ENCODE data around the gene BTBD6.

BTBD6 gene

DNA sequence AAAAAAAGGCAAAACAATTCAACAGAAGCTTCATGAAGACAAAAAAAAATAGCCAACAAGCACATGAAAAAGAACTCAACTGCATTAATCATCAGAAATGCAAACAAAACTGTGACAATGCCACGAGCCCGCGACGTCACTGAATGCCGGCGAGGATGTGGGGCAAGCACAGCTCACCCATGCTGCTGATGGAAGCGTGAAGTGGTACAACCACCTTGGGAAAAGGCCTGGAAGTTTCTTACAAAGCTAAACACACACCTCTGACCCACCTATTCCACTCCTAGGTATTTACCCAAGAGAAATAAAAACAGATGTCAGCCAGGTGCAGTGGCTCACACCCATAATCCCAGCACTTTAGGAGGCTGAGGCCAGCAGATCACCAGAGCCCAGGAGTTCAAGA, 10.5 kb downstream of the BTBD6 start:
- Histone ChIP-seq H3K4me3 (ENCODE audit: low read length) (no peak overlapping the region), H3K9ac (ENCODE audit: low read length) (no peak overlapping the region), H3K27ac (ENCODE audit: low read length) (no peak overlapping the region), H3K27me3 (ENCODE audit: control insufficient read depth, insufficient read depth, low read length) (no peaks in the 10 kb centered on the region), H3K36me3 (ENCODE audit: control insufficient read depth, low read depth, low read length) (no peaks in the 10 kb centered on the region), H3K9me3 (ENCODE audit: control insufficient read depth, low read depth, low read length) (no peaks in the 10 kb centered on the region), H3K4me1 (ENCODE audit: control insufficient read depth, low read depth, low read length) (no peaks in the 10 kb centered on the region)

DNA sequence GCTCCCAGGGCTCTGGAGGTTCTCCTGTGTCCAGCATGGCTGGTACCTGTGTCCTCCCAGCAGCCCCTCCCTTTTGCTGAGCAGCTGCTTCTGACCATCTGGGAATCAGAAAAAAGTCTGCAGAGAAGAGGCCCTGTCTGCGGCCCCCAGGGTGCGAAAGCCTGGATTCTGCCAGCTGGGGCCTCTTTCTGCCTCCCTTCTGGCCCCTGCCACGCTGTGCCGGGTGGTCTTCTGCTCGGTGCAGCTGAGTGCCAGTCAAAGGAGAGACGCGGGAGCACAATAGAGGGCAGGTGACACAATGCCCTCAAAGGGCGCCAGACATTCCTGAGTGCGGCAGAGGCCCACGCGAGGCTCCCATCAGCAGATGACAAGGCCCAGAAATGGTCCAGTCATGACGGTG, 12.6 kb downstream of the BTBD6 start:
- Histone ChIP-seq H3K9ac (ENCODE audit: low read length) (no peak overlapping the region), H3K36me3 (ENCODE audit: control insufficient read depth, low read depth, low read length) (no peaks in the 10 kb centered on the region), H3K4me3 (ENCODE audit: low read length) (no peak overlapping the region), H3K27me3 (ENCODE audit: control insufficient read depth, insufficient read depth, low read length) (no peaks in the 10 kb centered on the region), H3K27ac (ENCODE audit: low read length) (no peak overlapping the region), H3K4me1 (ENCODE audit: control insufficient read depth, low read depth, low read length) (no peaks in the 10 kb centered on the region), H3K9me3 (ENCODE audit: control insufficient read depth, low read depth, low read length) (no peaks in the 10 kb centered on the region)

DNA sequence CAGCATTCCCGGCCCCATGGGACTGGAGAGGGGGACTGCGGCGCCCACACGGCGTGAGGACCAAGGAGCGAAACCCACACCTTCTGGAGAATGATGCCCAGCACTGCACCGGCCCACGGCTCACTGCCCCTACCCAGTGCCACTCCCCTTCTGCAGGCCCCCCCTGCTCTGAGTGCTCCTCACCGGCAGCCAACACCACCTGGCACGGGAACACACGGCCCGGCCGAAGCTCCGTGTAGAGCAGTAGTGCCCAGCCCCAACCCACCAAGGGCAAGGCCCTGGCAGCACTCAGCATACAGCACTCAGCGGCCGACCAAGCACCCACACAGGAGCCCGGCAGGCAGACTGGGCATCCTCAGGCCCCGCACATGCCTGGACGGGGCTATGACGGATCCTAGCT, 13.4 kb downstream of the BTBD6 start:
- H3K36me3 ChIP-seq (ENCODE audit: control insufficient read depth, low read depth, low read length): no peaks in the 10 kb centered on the region
- no peak overlapping the region for H3K4me3 ChIP-seq (ENCODE audit: low read length)
- no peaks in the 10 kb centered on the region for H3K4me1 ChIP-seq (ENCODE audit: control insufficient read depth, low read depth, low read length)
- H3K9me3 ChIP-seq (ENCODE audit: control insufficient read depth, low read depth, low read length): no peaks in the 10 kb centered on the region
- H3K27me3 ChIP-seq (ENCODE audit: control insufficient read depth, insufficient read depth, low read length): no peaks in the 10 kb centered on the region
- no peak overlapping the region for H3K27ac ChIP-seq (ENCODE audit: low read length)
- H3K9ac ChIP-seq (ENCODE audit: low read length): no peak overlapping the region

DNA sequence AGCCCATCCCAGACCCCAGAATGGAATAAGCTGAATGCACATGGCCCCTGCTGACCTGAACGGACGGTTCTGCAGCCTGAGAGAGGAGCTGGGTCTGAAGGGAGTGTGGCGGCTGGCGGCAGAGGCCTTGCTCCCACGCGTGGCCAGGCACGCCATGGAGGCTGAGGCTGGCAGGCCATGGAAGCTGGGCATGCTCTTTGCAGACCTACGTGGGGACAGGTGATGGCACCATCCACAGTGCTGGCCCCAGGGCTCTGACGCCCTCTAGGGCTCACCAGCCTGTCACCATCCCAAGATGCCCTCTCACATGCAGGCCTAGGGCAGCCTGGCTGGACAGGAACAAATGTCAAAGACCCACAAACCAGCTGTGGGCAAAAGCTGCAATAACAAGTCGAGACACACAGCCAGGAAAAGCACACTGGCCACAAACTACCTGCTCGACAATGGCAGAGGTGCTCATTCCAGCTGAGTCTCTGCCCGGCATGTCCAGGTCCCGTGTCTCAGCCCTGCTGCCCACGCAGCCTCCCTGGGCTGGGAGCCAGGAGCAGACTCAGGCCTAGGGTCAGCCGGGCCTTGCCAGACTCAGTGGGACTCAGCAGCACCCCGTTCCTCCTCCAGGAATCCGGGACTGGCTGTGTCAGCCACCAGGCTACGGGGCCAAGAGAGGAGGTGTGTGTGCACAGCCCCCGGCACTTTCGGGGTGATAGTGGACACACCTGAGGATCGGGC, 19.7 kb downstream of the BTBD6 start:
- Histone ChIP-seq H3K27ac (ENCODE audit: low read length) (no peak overlapping the region), H3K4me1 (ENCODE audit: control insufficient read depth, low read depth, low read length) (no peaks in the 10 kb centered on the region), H3K4me3 (ENCODE audit: low read length) (no peak overlapping the region), H3K9me3 (ENCODE audit: control insufficient read depth, low read depth, low read length) (no peaks in the 10 kb centered on the region), H3K27me3 (ENCODE audit: control insufficient read depth, insufficient read depth, low read length) (no peaks in the 10 kb centered on the region), H3K9ac (ENCODE audit: low read length) (no peak overlapping the region), H3K36me3 (ENCODE audit: control insufficient read depth, low read depth, low read length) (no peaks in the 10 kb centered on the region)

DNA sequence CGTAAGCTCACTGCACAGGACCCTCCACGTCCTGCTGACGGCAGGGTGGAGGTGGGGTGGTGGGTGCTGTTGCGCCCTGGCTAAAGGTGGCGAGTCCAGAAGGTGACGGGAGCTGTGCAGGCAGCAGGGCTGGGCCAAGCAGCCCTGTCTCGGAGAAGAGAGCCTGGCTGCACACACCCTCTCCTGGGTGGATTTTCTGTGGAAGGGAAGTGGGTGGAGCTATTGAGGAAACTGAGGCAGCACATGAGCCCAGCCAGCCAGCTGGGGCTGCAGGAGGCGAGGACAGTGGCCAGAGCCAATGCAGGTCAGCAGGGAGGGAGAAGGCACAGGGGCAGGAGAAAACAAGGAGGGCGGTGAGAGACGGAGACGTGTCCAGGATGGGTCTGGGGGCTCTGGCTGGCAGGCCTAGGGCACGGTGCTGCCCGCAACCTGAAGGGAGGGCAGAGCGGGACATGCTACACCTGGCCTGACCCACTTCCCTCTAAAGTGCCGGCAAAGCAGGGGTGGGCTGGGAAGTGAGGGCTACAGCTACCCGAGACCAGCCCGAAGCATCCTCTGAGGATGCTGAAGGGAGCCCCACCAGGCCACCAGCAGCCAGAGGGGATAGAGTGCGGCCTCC, 20.5 kb downstream of the BTBD6 start:
- Histone ChIP-seq H3K27ac (ENCODE audit: low read length) (no peak overlapping the region), H3K9ac (ENCODE audit: low read length) (no peak overlapping the region), H3K4me1 (ENCODE audit: control insufficient read depth, low read depth, low read length) (no peaks in the 10 kb centered on the region), H3K9me3 (ENCODE audit: control insufficient read depth, low read depth, low read length) (no peaks in the 10 kb centered on the region), H3K27me3 (ENCODE audit: control insufficient read depth, insufficient read depth, low read length) (no peaks in the 10 kb centered on the region), H3K4me3 (ENCODE audit: low read length) (no peak overlapping the region), H3K36me3 (ENCODE audit: control insufficient read depth, low read depth, low read length) (no peaks in the 10 kb centered on the region)

DNA sequence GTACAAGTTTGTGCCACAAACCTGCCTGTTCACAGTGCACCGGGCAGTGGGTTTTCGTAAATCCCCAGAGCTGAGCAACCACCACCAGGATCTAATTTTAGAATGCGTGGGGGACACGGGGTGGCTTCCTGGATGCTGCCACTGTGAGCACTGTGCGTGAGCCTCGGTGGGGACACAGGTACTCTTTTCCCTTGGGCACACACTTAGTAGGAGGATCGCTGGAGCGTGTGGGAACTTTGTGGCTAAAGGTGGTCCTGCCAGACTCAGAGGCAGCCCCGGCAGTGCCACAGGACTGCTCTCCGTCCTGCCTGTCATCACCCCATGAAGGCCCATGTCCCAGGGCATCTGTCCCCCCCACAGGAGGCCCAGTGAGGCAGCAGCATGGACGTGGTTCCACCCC, 21.1 kb downstream of the BTBD6 start:
- Histone ChIP-seq H3K4me1 (ENCODE audit: control insufficient read depth, low read depth, low read length) (no peaks in the 10 kb centered on the region), H3K27ac (ENCODE audit: low read length) (no peak overlapping the region), H3K9ac (ENCODE audit: low read length) (no peak overlapping the region), H3K9me3 (ENCODE audit: control insufficient read depth, low read depth, low read length) (no peaks in the 10 kb centered on the region), H3K36me3 (ENCODE audit: control insufficient read depth, low read depth, low read length) (no peaks in the 10 kb centered on the region), H3K4me3 (ENCODE audit: low read length) (no peak overlapping the region), H3K27me3 (ENCODE audit: control insufficient read depth, insufficient read depth, low read length) (no peaks in the 10 kb centered on the region)

DNA sequence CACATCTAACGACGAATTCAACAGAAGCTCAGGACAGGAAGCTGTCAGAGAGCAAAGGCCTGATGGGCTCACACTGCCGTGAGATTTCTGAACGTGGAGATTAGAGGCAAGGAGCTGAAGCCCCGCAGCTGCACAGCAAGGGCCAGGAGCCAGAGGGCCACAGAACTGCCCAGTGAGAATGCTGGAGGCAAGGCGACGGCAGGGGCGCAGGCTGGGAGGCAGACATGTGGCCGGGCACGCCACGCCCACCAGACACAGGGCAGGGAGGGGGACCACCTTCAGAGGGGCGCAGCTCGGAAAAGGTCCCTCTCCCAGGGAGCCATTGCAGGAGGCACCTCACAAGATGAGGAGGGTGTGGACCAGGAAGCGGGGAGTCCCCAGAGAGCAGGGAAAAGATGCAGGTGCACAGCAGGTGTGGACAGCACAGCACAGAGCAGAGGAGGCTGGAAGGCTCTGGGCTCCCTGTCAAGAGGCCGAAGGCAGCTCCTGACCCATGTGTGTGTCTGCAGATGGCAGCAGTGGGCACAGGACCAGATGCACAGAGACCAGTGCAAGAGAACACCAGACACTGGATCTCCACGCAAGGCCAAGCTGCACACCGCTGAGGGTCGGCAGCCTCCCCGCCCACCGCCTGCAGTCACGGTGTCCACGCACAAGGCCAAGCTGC, 23.0 kb downstream of the BTBD6 start:
- H3K27ac ChIP-seq (ENCODE audit: low read length): no peak overlapping the region
- H3K36me3 ChIP-seq (ENCODE audit: control insufficient read depth, low read depth, low read length): no peaks in the 10 kb centered on the region
- H3K27me3 ChIP-seq (ENCODE audit: control insufficient read depth, insufficient read depth, low read length): no peaks in the 10 kb centered on the region
- no peak overlapping the region for H3K4me3 ChIP-seq (ENCODE audit: low read length)
- no peaks in the 10 kb centered on the region for H3K9me3 ChIP-seq (ENCODE audit: control insufficient read depth, low read depth, low read length)
- no peak overlapping the region for H3K9ac ChIP-seq (ENCODE audit: low read length)
- H3K4me1 ChIP-seq (ENCODE audit: control insufficient read depth, low read depth, low read length): no peaks in the 10 kb centered on the region

DNA sequence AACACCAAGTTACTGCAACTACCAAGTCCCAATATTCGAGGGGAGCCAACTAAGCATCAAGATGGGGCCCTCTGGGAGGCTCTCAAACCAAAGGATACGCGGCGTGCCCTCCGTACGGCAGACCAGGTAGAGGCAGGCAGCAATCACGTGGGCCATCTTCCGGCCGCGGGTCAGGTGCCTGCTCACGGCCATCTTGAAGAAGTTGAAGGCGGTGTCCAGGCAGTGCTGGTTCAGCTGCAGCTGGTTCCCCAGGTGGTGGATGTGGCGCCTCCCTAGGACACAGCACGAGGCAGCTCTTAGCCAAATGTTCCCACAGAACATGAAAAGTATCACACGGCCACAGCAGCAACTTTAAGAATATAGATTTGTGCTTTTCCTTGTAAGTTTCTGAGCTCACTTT, 24.3 kb downstream of the BTBD6 start:
- Histone ChIP-seq H3K27ac (ENCODE audit: low read length) (no peak overlapping the region), H3K36me3 (ENCODE audit: control insufficient read depth, low read depth, low read length) (no peaks in the 10 kb centered on the region), H3K4me1 (ENCODE audit: control insufficient read depth, low read depth, low read length) (no peaks in the 10 kb centered on the region), H3K4me3 (ENCODE audit: low read length) (no peak overlapping the region), H3K27me3 (ENCODE audit: control insufficient read depth, insufficient read depth, low read length) (no peaks in the 10 kb centered on the region), H3K9ac (ENCODE audit: low read length) (no peak overlapping the region), H3K9me3 (ENCODE audit: control insufficient read depth, low read depth, low read length) (no peaks in the 10 kb centered on the region)

DNA sequence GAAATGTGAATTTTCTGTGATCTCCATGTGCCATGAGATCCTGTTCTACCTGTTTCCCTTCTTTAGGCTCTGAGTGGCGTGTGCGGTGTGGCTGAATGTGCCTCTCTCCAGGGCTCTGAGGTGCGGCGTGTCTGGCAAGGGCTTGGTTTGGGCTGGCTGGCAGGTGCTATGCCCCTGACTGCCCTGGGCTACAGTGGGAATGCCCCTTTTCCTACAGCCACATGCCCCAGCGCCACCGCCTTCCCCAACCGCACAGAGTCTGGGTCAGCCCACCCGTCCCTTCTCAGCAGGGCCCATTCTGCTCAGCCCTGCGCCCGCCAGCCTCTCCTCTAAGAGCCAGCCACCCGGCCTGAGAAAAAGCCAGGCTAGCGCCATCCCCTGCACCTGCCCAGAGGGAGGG, 24.7 kb downstream of the BTBD6 start:
- no peak overlapping the region for H3K27ac ChIP-seq (ENCODE audit: low read length)
- no peaks in the 10 kb centered on the region for H3K4me1 ChIP-seq (ENCODE audit: control insufficient read depth, low read depth, low read length)

DNA sequence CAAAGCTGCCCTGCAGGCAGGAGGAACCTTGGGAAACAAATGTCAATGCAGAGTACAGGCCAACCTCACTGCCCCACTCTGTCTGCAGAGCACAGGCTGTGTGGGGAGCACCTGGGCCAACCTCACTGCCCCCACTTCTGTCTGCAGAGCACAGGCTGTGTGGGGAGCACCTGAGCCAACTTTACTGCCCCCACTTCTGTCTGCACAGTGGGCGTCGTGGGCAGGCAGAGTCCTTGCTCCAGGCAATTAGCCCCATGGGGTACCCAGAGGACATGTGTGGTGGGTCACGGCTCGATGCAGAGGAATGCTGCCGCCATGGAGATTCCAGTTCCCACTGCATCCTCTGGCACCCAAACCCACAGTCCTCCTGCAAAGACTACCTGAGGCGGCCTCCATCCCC, 26.3 kb downstream of the BTBD6 start:
- H3K9ac ChIP-seq (ENCODE audit: low read length): no peak overlapping the region
- no peaks in the 10 kb centered on the region for H3K36me3 ChIP-seq (ENCODE audit: control insufficient read depth, low read depth, low read length)
- no peaks in the 10 kb centered on the region for H3K4me1 ChIP-seq (ENCODE audit: control insufficient read depth, low read depth, low read length)
- no peak overlapping the region for H3K27ac ChIP-seq (ENCODE audit: low read length)
- no peaks in the 10 kb centered on the region for H3K27me3 ChIP-seq (ENCODE audit: control insufficient read depth, insufficient read depth, low read length)
- no peak overlapping the region for H3K4me3 ChIP-seq (ENCODE audit: low read length)
- H3K9me3 ChIP-seq (ENCODE audit: control insufficient read depth, low read depth, low read length): no peaks in the 10 kb centered on the region

More for the DNA sequence above, 24.7 kb downstream of the BTBD6 start:
- H3K27me3 ChIP-seq (ENCODE audit: control insufficient read depth, insufficient read depth, low read length): no peaks in the 10 kb centered on the region
- H3K9ac ChIP-seq (ENCODE audit: low read length): no peak overlapping the region
- no peaks in the 10 kb centered on the region for H3K36me3 ChIP-seq (ENCODE audit: control insufficient read depth, low read depth, low read length)
- H3K9me3 ChIP-seq (ENCODE audit: control insufficient read depth, low read depth, low read length): no peaks in the 10 kb centered on the region
- H3K4me3 ChIP-seq (ENCODE audit: low read length): no peak overlapping the region

DNA sequence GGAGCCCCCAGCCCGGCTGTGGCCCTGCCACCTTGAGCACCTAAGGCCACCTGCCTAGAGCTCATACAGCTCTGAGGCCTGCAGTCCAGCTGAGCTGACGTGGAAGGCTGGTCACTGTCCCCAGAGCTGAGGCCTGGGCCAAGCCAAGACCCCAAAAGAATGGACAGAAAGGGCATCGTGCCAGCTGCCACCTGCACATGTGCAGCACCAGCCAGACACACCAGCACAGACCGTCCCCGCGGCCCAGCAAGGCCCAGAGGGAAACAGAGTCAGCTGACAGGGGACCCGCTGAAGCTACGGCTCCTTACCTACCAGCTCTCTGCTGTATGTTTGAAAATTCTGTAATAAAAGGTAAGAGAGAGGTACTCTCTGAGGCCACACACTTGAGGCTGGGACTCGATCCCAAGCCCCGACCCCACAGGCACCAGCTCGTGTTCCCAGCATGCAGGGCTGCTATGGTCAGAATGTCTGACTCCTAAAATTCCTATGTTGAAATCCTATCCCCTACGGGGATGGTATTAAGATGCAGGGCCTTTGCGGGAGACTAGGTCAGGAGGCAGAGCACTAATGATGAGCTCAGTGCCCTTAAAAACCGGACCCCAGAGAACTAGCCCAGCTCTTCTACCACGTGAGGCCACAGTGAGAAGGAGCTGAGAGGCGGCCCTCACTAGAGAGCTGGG, 27.1 kb downstream of the BTBD6 start:
- Histone ChIP-seq H3K27me3 (ENCODE audit: control insufficient read depth, insufficient read depth, low read length) (no peaks in the 10 kb centered on the region), H3K4me3 (ENCODE audit: low read length) (no peak overlapping the region), H3K36me3 (ENCODE audit: control insufficient read depth, low read depth, low read length) (no peaks in the 10 kb centered on the region), H3K27ac (ENCODE audit: low read length) (no peak overlapping the region), H3K9ac (ENCODE audit: low read length) (no peak overlapping the region), H3K4me1 (ENCODE audit: control insufficient read depth, low read depth, low read length) (no peaks in the 10 kb centered on the region), H3K9me3 (ENCODE audit: control insufficient read depth, low read depth, low read length) (no peaks in the 10 kb centered on the region)
